Effector memory CD4-positive, alpha-beta T cell (primary cell): ENCODE measurements around the gene POMGNT2.

ENCODE experiments used
- DNase-seq, 3 donors: peaks; one replicate each; pipeline ENCODE4 v3.0.0-alpha.2; 2020
- H3K27ac ChIP-seq: 2 replicates; pipeline ENCODE4 v1.7.0; 2013; ENCODE audit warnings: mild to moderate bottlenecking, low read length, moderate library complexity; ENCODE audit not compliant: insufficient read depth, poor library complexity, severe bottlenecking
- H3K27me3 ChIP-seq: replicated peaks from 2 replicates; pipeline ENCODE4 v1.7.0; 2013; ENCODE audit warnings: mild to moderate bottlenecking, low read length; ENCODE audit not compliant: insufficient read depth, control insufficient read depth, poor library complexity, severe bottlenecking
- H3K36me3 ChIP-seq: 2 replicates; pipeline ENCODE4 v1.7.0; 2013; ENCODE audit warnings: mild to moderate bottlenecking, low read length, moderate library complexity; ENCODE audit not compliant: control insufficient read depth, insufficient read depth
- H3K4me1 ChIP-seq: 2 replicates; pipeline ENCODE4 v1.7.0; 2013; ENCODE audit warnings: low read length, mild to moderate bottlenecking; ENCODE audit not compliant: control insufficient read depth, insufficient read depth, poor library complexity, severe bottlenecking
- H3K4me3 ChIP-seq: 2 replicates; pipeline ENCODE4 v1.7.0; 2013; ENCODE audit warnings: low read length, low read depth, mild to moderate bottlenecking; ENCODE audit not compliant: insufficient read depth, poor library complexity, severe bottlenecking
- H3K9me3 ChIP-seq: 2 replicates; pipeline ENCODE4 v1.7.0; 2013; ENCODE audit warnings: mild to moderate bottlenecking, low read length, moderate library complexity; ENCODE audit not compliant: control insufficient read depth

Gene POMGNT2

DNA sequence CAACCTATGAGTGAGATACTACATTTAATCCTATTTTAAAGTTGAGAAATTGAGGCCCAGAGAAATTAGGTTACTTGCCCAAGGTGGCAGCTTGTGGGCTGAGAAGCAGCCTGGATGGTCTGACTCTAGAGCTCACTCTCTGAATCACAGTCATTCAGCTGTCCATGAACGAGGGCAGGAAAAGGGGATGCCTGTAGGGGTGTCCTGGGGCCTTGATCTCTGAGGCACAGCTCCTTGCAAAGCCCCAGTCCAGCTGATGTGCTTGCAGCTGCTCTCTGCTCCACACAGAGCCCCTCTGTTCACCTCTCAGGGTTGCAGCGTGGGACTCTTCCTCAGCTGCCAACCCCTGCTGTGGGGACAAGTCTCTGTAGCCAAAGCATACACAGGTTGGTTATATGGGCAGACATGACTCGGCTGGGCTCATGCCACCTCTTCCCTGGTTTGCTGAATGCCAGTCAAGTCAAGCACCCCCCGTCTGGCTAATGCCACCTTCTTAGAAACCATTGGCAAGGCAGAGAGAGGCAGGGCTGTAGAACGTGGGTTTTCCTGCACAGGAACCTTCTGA lies 70.0 kb downstream of the POMGNT2 start:
- no peaks in the 10 kb centered on the region for H3K36me3 ChIP-seq
- no peak overlapping the region for H3K27ac ChIP-seq
- no peak overlapping the region for H3K4me3 ChIP-seq
- no peaks in the 10 kb centered on the region for H3K27me3 ChIP-seq
- no peaks in the 10 kb centered on the region for H3K9me3 ChIP-seq
- H3K4me1 ChIP-seq: no peaks in the 10 kb centered on the region
- DNase-seq: no peak

DNA sequence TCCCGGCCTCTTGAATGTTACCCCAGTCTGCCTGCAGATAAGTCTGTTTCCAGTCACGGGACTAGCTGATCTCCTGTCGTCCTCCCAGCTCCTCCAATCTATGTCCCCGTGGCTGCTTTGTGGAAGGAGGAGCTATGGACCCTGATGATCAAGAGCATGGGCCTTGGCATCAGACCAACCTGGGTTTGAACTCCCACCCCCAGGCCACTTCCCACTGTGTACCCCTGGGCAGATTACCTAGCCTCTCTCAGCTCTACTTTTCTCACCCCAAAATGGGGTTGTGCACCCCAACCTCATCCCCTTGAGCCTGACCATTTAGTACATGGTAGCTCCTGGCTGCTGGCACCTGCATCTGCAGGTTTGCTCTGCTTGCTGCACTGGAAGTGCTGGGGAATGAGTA lies 71.0 kb downstream of the POMGNT2 start:
- no peak for DNase-seq
- Histone ChIP-seq H3K36me3 (no peaks in the 10 kb centered on the region), H3K4me3 (no peak overlapping the region), H3K4me1 (no peaks in the 10 kb centered on the region), H3K27ac (no peak overlapping the region), H3K27me3 (no peaks in the 10 kb centered on the region), H3K9me3 (no peaks in the 10 kb centered on the region)

DNA sequence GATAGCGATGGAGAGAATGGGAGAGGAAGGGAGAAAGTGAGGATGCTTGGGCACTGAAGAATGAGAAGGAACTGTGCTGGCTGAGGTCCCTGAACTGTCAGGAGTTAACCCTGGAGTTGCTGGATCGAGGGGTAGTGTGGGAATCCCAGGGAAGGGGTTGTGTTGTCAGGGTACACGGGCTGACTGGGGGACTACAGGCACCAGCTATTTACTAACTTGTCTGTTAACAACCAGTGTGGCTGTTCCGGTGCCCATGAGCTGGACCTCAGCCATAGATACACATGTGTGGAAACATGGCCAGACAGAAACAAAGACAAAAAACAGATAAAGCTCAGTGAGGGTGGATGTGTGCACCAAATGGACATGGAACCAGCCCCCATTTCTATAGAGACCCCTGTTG lies 71.7 kb downstream of the POMGNT2 start:
- DNase-seq: no peak
- H3K36me3 ChIP-seq: no peaks in the 10 kb centered on the region
- H3K4me1 ChIP-seq: no peaks in the 10 kb centered on the region
- H3K27ac ChIP-seq: no peak overlapping the region
- no peak overlapping the region for H3K4me3 ChIP-seq
- no peaks in the 10 kb centered on the region for H3K27me3 ChIP-seq
- H3K9me3 ChIP-seq: no peaks in the 10 kb centered on the region

- DNase-seq: no peak
- Histone ChIP-seq H3K9me3 (no peaks in the 10 kb centered on the region), H3K27ac (no peak overlapping the region), H3K27me3 (no peaks in the 10 kb centered on the region), H3K36me3 (no peaks in the 10 kb centered on the region), H3K4me3 (no peak overlapping the region), H3K4me1 (no peaks in the 10 kb centered on the region)
Measured at GRCh38 chr3:43032646-43033628, 72.9 kb downstream of the POMGNT2 start.

DNA sequence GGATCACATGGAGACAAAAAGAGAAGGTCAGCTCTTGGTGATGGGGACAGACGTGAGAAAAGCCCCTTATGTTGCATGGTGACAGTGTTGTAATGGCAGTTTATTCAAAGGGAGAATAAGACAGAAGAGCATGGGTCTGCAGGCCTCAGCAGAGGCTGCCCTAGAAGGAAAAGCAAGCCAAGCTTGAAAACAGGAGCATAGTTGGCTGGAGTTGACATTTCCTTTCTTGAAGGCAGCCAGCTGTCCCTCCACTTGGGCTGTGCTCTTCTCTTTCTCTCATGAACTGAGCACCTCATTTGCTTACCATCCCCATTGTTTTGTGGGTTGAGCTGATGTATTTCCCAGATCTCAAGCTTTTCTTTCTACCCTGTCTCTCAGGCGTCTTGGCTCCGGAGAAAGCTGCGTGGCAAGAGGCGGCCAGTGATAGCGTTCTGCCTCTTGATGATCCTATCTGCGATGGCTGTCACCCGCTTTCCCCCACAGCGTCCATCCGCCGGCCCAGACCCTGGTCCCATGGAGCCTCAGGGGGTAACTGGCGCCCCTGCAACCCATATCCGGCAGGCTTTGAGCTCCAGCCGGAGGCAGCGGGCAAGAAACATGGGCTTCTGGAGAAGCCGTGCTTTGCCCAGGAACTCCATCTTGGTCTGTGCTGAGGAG lies 73.9 kb downstream of the POMGNT2 start:
- DNase-seq: no peak

GRCh38 chr3:43031485-43031884 lies 74.4 kb downstream of the POMGNT2 start:
- no peaks in the 10 kb centered on the region for H3K36me3 ChIP-seq
- no peaks in the 10 kb centered on the region for H3K9me3 ChIP-seq
- H3K27ac ChIP-seq: no peak overlapping the region
- DNase-seq: no peak
- no peaks in the 10 kb centered on the region for H3K27me3 ChIP-seq
- no peak overlapping the region for H3K4me3 ChIP-seq
- no peaks in the 10 kb centered on the region for H3K4me1 ChIP-seq

More for the DNA sequence above, 73.9 kb downstream of the POMGNT2 start:
- Histone ChIP-seq H3K27me3 (no peaks in the 10 kb centered on the region), H3K4me3 (no peak overlapping the region), H3K27ac (no peak overlapping the region), H3K36me3 (no peaks in the 10 kb centered on the region), H3K4me1 (no peaks in the 10 kb centered on the region), H3K9me3 (no peaks in the 10 kb centered on the region)

DNA sequence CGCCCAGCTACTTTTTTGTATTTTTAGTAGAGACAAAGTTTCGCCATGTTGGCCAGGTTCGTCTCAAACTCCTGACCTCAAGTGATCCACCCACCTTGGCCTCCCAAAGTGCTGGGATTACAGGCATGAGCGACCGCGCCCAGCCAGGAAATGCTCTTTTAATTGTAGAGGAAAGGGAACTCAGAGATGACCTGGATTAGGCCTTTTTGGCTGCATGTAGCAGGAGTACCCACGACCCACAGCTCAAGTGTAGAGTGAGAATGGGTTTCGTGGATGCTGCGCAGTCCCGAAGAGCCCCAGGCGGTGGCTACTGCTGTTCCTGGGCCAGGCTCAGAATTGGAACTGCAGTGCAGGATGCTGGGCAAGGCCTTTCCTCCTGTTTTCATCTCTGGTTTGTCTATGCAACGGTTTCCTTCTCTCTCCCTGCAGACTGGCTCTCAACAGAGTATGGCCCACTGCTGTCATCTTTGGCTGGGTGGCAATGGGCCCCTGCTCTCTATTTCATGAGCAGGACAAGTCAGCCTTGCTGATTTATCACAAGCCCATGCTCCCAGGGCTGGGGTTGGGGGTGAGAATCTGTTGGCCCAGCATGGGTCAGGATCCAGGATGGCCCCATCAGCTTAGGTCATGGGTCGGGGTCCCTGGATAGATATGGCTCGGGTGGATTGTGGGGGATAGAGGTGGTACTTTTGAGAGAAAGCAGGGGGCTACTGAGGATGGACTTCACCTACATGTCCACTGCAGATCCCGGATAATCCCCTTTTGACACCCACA lies 75.5 kb downstream of the POMGNT2 start:
- no peak for DNase-seq
- no peaks in the 10 kb centered on the region for H3K4me1 ChIP-seq
- H3K27me3 ChIP-seq: no peaks in the 10 kb centered on the region
- H3K27ac ChIP-seq: no peak overlapping the region
- no peak overlapping the region for H3K4me3 ChIP-seq
- no peaks in the 10 kb centered on the region for H3K9me3 ChIP-seq
- no peaks in the 10 kb centered on the region for H3K36me3 ChIP-seq
